Measurements from ENCODE around the gene DLEC1. TPM values are rescaled to one million over a fixed set of nuclear protein-coding genes. Genes with fewer than 3 reads are reported as not detected.

DLEC1 gene, protein sequence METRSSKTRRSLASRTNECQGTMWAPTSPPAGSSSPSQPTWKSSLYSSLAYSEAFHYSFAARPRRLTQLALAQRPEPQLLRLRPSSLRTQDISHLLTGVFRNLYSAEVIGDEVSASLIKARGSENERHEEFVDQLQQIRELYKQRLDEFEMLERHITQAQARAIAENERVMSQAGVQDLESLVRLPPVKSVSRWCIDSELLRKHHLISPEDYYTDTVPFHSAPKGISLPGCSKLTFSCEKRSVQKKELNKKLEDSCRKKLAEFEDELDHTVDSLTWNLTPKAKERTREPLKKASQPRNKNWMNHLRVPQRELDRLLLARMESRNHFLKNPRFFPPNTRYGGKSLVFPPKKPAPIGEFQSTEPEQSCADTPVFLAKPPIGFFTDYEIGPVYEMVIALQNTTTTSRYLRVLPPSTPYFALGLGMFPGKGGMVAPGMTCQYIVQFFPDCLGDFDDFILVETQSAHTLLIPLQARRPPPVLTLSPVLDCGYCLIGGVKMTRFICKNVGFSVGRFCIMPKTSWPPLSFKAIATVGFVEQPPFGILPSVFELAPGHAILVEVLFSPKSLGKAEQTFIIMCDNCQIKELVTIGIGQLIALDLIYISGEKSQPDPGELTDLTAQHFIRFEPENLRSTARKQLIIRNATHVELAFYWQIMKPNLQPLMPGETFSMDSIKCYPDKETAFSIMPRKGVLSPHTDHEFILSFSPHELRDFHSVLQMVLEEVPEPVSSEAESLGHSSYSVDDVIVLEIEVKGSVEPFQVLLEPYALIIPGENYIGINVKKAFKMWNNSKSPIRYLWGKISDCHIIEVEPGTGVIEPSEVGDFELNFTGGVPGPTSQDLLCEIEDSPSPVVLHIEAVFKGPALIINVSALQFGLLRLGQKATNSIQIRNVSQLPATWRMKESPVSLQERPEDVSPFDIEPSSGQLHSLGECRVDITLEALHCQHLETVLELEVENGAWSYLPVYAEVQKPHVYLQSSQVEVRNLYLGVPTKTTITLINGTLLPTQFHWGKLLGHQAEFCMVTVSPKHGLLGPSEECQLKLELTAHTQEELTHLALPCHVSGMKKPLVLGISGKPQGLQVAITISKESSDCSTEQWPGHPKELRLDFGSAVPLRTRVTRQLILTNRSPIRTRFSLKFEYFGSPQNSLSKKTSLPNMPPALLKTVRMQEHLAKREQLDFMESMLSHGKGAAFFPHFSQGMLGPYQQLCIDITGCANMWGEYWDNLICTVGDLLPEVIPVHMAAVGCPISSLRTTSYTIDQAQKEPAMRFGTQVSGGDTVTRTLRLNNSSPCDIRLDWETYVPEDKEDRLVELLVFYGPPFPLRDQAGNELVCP (N-terminal part only)
- under 1 TPM; 0.63 to 0.99 TPM for total RNA-seq

GRCh38 chr3:38039101-38039898 lies at the start of gene DLEC1:
DLEC1 (plus strand) TSS chr3:38039208; CDS start chr3:38039226, 18 bp downstream.
- POLR2A ChIA-PET = interaction anchor here (0.9 to 1.6 kb wide), 4 partner anchors 10 to 126 kb away, joined by 3 to 7 read pairs (median 4); partner anchors contain the start of genes ACAA1, OXSR1 and PLCD1
- CTCF ChIA-PET = interaction anchor here (0.5 to 2.1 kb wide), 4 partner anchors 10 to 128 kb away, joined by 3 to 7 read pairs (median 3); partner anchors contain the start of gene PLCD1

DNA sequence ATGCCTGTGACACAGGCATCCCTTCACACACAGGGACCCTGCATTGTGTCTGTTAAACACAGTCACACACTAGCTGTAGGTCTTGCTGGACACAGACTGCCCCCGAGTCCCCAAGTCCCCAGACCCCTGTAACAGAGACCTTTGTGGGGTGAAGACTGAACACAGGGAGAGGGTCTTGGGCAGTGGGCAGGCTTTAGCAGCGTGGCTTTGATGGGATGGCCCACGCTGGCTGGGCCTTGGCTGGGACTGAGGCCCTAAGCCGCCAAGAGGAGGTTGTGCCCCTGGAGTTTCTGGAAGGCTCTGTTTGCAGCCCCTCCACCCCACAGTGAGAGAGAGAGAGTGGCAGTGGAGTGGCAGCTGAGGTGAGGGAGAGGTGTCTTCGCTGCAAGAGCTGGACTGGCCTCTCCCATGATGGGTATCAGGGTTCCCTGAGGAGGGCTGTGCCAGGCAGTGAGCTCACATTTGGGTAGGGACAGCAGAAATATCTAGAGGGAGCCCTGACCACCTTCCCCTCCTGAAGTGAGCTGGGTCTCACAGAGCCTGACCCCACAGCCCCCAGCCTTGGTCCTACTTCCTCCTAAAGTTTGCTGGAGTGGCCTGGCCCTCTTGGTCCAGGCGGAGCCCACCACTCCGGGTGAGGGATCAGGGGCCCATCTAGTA lies 49.1 kb upstream of the DLEC1 start:
- ChIA-PET POLR2A (no interaction called here), CTCF (no interaction called here)

- ChIA-PET POLR2A (no interaction called here), CTCF (no interaction called here)
These were observed 48.5 kb upstream of the DLEC1 start, which contains the start of gene VILL for GRCh38 chr3:37990527-37990926. VILL (plus strand) TSS chr3:37990786; CDS start chr3:37993673, 2,887 bp downstream.

- ChIA-PET POLR2A (no interaction called here), CTCF (no interaction called here)
These were observed 47.9 kb upstream of the DLEC1 start for GRCh38 chr3:37991109-37991508.

- ChIA-PET CTCF (interaction anchor here (0.5 to 1.7 kb wide), 2 partner anchors 17 to 796 kb away, joined by 3 to 6 read pairs; no protein-coding TSS in a partner anchor), POLR2A (no interaction called here)
These were observed 47.2 kb upstream of the DLEC1 start for GRCh38 chr3:37991823-37992222.

DNA sequence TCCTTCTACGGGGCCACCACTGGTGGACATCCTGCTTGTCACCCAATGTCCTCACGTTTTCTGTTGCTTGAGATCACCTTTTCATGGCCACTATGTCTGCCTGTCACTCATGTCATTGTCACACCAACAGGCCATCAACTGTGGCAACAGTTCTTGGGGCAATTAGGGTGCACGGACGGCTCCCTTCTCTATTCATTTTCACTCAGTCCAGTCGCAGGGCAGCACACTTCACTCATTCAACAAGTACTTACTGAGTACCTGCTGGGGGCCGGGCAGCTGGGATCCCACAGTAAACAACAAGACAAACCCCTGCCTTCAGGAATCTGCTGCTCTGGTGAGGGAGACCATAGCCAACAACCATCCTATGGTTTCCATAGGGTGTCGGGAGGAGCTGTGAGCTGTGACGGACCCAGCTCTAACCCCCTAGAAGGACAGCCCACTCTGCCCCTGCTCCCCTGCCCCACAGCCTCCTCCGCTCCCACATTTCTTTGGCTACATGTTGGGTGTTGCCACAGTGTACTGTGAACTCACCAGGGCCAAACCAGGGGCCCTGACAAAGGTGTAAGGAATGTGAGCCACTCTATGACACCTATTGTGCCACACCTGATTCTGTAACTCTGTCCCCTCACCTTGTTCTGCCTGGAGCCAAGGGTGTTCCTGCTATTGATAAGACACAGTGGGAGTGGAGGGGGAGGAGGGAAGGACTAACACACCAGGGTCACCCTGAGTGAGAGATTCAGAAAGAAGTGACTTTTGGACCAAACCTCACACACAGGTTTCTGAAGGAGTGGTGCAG lies 46.5 kb upstream of the DLEC1 start:
- CTCF ChIA-PET = interaction anchor here (0.5 to 1.7 kb wide), 2 partner anchors 18 to 796 kb away, joined by 3 to 6 read pairs; no protein-coding TSS in a partner anchor
- POLR2A ChIA-PET = no interaction called here

DNA sequence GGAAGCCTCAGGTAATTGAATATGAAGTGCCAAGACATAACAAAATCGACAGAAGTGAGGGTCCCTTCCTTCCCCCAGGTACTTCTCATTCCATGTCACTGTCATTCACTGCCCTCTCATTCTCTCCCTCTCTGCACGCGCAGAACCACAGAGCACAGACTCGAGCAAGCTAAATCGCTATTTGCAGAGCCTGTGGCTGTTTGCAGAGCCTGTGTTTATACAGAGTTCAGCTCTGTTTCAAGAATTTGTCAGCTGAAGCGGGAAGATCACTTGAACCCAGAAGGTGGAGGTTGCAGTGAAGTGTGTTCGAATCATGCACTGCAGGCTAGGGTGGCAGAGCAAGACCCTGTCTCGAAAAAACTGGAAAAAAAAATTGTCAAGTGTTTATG lies 45.9 kb upstream of the DLEC1 start:
- POLR2A ChIA-PET = no interaction called here

DNA sequence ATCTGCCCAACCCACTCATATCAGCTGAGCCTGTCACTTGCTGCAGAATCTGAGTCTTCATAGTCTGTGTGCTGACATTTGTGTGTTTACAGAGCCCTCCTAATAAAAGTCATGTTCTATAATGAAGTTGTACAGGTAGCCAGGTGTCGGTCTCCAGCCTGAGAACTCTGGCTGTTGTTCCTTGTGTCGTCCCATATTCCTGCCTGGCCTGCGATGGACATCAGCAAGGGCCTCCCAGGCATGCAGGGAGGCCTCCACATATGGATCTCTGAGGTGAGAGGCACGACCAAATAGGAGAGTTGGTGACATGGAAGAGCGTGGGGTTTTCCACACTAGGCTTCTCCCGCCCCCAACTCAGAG lies 45.6 kb upstream of the DLEC1 start:
- POLR2A ChIA-PET = no interaction called here
- CTCF ChIA-PET = interaction anchor here (1.7 kb wide), 1 partner anchor 19 kb away, joined by 6 read pairs; no protein-coding TSS in a partner anchor

More for the DNA sequence above, 45.9 kb upstream of the DLEC1 start:
- CTCF ChIA-PET = interaction anchor here (1.7 kb wide), 1 partner anchor 19 kb away, joined by 6 read pairs; no protein-coding TSS in a partner anchor

- POLR2A ChIA-PET = interaction anchor here (0.7 kb wide), 1 partner anchor 45 kb away, joined by 3 read pairs; the partner anchor contains the start of gene DLEC1
These were observed 45.0 kb upstream of the DLEC1 start for GRCh38 chr3:37993820-37994638.

DNA sequence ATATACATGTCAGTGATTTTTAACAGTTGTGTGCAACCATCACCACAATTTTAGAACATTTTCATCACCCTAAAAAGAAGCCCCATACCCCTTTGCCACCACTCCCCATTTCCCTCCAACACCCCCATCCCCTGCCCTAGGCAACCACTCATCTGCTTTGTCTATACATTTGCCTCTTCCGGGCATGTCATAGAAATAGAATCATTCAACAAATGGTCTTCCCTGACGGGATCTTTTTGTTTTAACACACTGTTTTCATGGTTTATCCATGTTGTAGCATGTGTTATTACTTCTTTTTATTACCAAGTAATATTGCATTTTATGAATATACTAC lies 44.4 kb upstream of the DLEC1 start:
- ChIA-PET POLR2A (interaction anchor here (0.7 kb wide), 1 partner anchor 45 kb away, joined by 3 read pairs; the partner anchor contains the start of gene DLEC1), CTCF (interaction anchor here (0.5 to 0.9 kb wide), 3 partner anchors 9 to 1094 kb away, joined by 4 to 7 read pairs (median 4); no protein-coding TSS in a partner anchor)

More at GRCh38 chr3:37993820-37994638, 45.0 kb upstream of the DLEC1 start:
- CTCF ChIA-PET = interaction anchor here (0.5 to 0.9 kb wide), 3 partner anchors 10 to 1093 kb away, joined by 4 to 7 read pairs (median 4); no protein-coding TSS in a partner anchor

GRCh38 chr3:37995652-37996641 lies 43.1 kb upstream of the DLEC1 start:
- ChIA-PET POLR2A (no interaction called here), CTCF (interaction anchor here (0.7 to 1.9 kb wide), 9 partner anchors 10 to 142 kb away, joined by 3 to 7 read pairs (median 3); partner anchors contain the start of genes ACAA1, DLEC1 and PLCD1)

DNA sequence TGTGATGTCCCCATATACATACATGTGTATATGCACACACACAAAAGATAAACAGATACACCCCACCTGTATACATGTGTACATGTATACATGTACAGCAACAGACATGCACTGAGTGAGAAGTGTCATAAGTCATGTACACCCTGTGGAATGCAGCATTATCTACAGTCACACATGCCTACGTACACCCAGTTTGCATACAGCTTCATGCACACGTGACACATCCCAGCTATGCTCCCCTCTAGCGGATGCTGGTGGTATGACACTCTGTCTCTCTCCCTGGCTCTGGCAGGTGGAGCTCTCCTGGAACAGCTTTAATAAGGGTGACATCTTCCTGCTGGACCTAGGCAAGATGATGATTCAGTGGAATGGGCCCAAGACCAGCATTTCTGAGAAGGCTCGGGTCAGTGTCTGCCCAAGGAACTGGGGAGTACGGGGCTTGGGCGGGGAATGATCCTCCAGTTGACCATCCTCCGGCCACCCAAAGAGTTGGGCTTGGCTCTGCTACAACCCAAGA lies 42.2 kb upstream of the DLEC1 start:
- CTCF ChIA-PET = interaction anchor here (0.5 to 1.9 kb wide), 12 partner anchors 8 to 151 kb away, joined by 3 to 11 read pairs (median 3); partner anchors contain the start of genes ACAA1, DLEC1 and PLCD1
- POLR2A ChIA-PET = no interaction called here

DNA sequence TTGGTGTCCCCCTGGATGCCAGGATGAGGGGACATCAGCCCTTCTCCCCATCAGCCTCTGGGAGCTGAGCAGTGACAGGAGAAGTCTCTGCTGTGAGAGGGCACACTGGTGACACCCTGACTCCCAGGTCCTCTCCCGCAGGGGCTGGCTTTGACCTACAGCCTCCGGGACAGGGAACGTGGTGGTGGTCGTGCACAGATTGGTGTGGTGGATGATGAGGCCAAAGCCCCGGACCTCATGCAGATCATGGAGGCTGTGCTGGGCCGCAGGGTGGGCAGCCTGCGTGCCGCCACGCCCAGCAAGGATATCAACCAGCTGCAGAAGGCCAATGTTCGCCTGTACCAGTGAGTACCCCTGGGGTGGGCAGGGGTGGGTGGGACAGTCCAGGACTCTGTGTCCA lies 41.7 kb upstream of the DLEC1 start:
- ChIA-PET CTCF (interaction anchor here (0.5 to 1.9 kb wide), 11 partner anchors 8 to 151 kb away, joined by 3 to 11 read pairs (median 3); partner anchors contain the start of genes ACAA1 and DLEC1), POLR2A (no interaction called here)

- CTCF ChIA-PET = interaction anchor here (0.8 to 1.9 kb wide), 3 partner anchors 7 to 35 kb away, joined by 3 to 7 read pairs (median 5); no protein-coding TSS in a partner anchor
- POLR2A ChIA-PET = no interaction called here
These were observed 41.1 kb upstream of the DLEC1 start for GRCh38 chr3:37997791-37998370.

Measured in activated CD8-positive, alpha-beta memory T cell treated with anti-CD3 and anti-CD28 coated beads for 36 hours (primary cell).